Endothelial cell of umbilical vein (primary cell): Measurements from ENCODE around the gene NPAS4. TPM values are rescaled to one million over a fixed set of nuclear protein-coding genes. Genes with fewer than 3 reads are reported as not detected.

ENCODE experiments used
- BruUV-seq: library from RNA; stranded (reverse); fragments of 400-500 nt; replicated peaks from 2 replicates; lab custom pipeline; 2021; lab: Mats Ljungman, UMichigan
- CTCF ChIA-PET: fragments of 300-600, 350-600 bp; sonication (Branson Sonifier 250); formaldehyde crosslinking; loops from one replicate; lab custom pipeline; 2021; ENCODE audit warnings: antibody characterized with exemption, inconsistent platforms; lab: Charles Lee
- POLR2A ChIA-PET: fragments of 300-600, 350-600 bp; sonication (Branson Sonifier 250); formaldehyde crosslinking; loops from one replicate; lab custom pipeline; 2021; ENCODE audit warnings: antibody characterized with exemption, inconsistent platforms; lab: Charles Lee
- DNase-seq: peaks from one replicate; pipeline ENCODE4 v3.0.0-alpha.2; 2011; ENCODE audit warnings: low read depth, low spot score
- FAIRE-seq: peaks from 2 replicates; lab custom pipeline; 2011; peaks lifted over from hg19 to GRCh38; lab: Jason Lieb, UNC
- H2AFZ ChIP-seq: 2 replicates; pipeline ENCODE4 v1.6.0; 2012; ENCODE audit warnings: low read depth, low read length, control low read depth, inconsistent platforms
- H3K27ac ChIP-seq: 2 replicates; pipeline ENCODE4 v1.5.1; 2011; ENCODE audit warnings: low read depth, mild to moderate bottlenecking, control low read depth, low read length, moderate library complexity; ENCODE audit not compliant: insufficient read depth
- H3K27me3 ChIP-seq, 2 experiments: 2 replicates each; pipeline versions ENCODE4 v1.6.0 to v1.6.1; 2011; ENCODE audit warnings: low read length in 2 of 2, mixed read lengths in 1 of 2; ENCODE audit not compliant: control insufficient read depth in 2 of 2, insufficient read depth in 2 of 2
- H3K36me3 ChIP-seq, 2 experiments: 2 replicates in 1 of 2; 3 replicates in 1 of 2; pipeline ENCODE4 v1.5.1; 2011; ENCODE audit warnings: low read length in 2 of 2, mild to moderate bottlenecking in 1 of 2, moderate library complexity in 1 of 2; ENCODE audit not compliant: control insufficient read depth in 2 of 2, insufficient read depth in 2 of 2; ENCODE audit errors: extremely low read depth in 1 of 2
- H3K4me1 ChIP-seq: 3 replicates; pipeline ENCODE4 v1.5.1; 2011; ENCODE audit warnings: mild to moderate bottlenecking, low read length; ENCODE audit not compliant: control insufficient read depth, insufficient read depth; ENCODE audit errors: extremely low read depth
- H3K4me2 ChIP-seq: 2 replicates; pipeline ENCODE4 v1.6.1; 2011; ENCODE audit warnings: low read length, control low read depth, mixed read lengths; ENCODE audit not compliant: insufficient read depth
- H3K4me3 ChIP-seq, 3 experiments: fragments of 200-600 bp in 1 of 3; sonication (generic), shearing (Covaris generic) in 1 of 3; replicated peaks in 1 of 3; 2 replicates each; pipeline ENCODE4 v1.5.1; 2011 to 2016; ENCODE audit warnings: control low read depth in 3 of 3, low read length in 3 of 3, mild to moderate bottlenecking in 2 of 3, inconsistent platforms in 1 of 3, low read depth in 1 of 3, moderate library complexity in 1 of 3; ENCODE audit not compliant: insufficient read depth in 1 of 3
- H3K79me2 ChIP-seq: 2 replicates; pipeline ENCODE4 v1.6.0; 2012; ENCODE audit warnings: low read length, inconsistent platforms; ENCODE audit not compliant: control insufficient read depth, insufficient read depth
- H3K9ac ChIP-seq: replicated peaks from 2 replicates; pipeline ENCODE3; 2011; ENCODE audit warnings: low read length, control low read depth; ENCODE audit not compliant: insufficient read depth; ENCODE audit errors: extremely low read depth
- H3K9me1 ChIP-seq: replicated peaks from 3 replicates; pipeline ENCODE4 v1.6.0; 2011; ENCODE audit warnings: mild to moderate bottlenecking, low read length; ENCODE audit not compliant: control insufficient read depth, insufficient read depth; ENCODE audit errors: extremely low read depth
- H3K9me3 ChIP-seq: replicated peaks from 2 replicates; pipeline ENCODE4 v1.5.1; 2012; ENCODE audit warnings: low read length, inconsistent platforms; ENCODE audit not compliant: control insufficient read depth, insufficient read depth
- H4K20me1 ChIP-seq: replicated peaks from 2 replicates; pipeline ENCODE3; 2011; ENCODE audit warnings: mild to moderate bottlenecking, low read length; ENCODE audit not compliant: control insufficient read depth, insufficient read depth; ENCODE audit errors: extremely low read depth
- EZH2 ChIP-seq: IDR thresholded peaks from 2 replicates; pipeline ENCODE4 v1.6.1; 2012; ENCODE audit warnings: borderline replicate concordance, low read depth, mild to moderate bottlenecking, moderate library complexity, low read length, inconsistent platforms; ENCODE audit not compliant: severe bottlenecking
- FOS ChIP-seq: IDR thresholded peaks from 2 replicates; pipeline ENCODE4 v1.6.1; 2011; ENCODE audit warnings: mild to moderate bottlenecking, low read length, moderate library complexity, borderline replicate concordance; ENCODE audit not compliant: insufficient read depth
- GATA2 ChIP-seq: IDR thresholded peaks from 2 replicates; pipeline ENCODE4 v1.7.0; 2011; ENCODE audit warnings: low read depth, mild to moderate bottlenecking, moderate library complexity, mixed read lengths, low read length; ENCODE audit not compliant: insufficient read length, insufficient read depth
- JUN ChIP-seq: IDR thresholded peaks from 2 replicates; pipeline ENCODE4 v1.6.1; 2011; ENCODE audit warnings: borderline replicate concordance, low read depth; ENCODE audit not compliant: insufficient read length, insufficient read depth
- MAX ChIP-seq: IDR thresholded peaks from 2 replicates; pipeline ENCODE4 v1.6.1; 2011; ENCODE audit not compliant: insufficient read depth, insufficient read length
- MYC ChIP-seq: IDR thresholded peaks from one replicate; pipeline ENCODE4 v1.6.1; 2011; ENCODE audit warnings: mild to moderate bottlenecking, low read depth, low read length
- POLR2A ChIP-seq: IDR thresholded peaks from 2 replicates; pipeline ENCODE4 v1.6.1; 2012; ENCODE audit warnings: low read depth, mild to moderate bottlenecking, control low read depth, low read length
- POLR2AphosphoS5 ChIP-seq: IDR thresholded peaks from 2 replicates; pipeline ENCODE4 v1.6.1; 2012; ENCODE audit warnings: low read depth, mild to moderate bottlenecking, control low read depth, low read length, moderate library complexity; ENCODE audit not compliant: insufficient read depth
- dilution Hi-C: fragments of 300-500 bp; cut with MboI; formaldehyde crosslinking; loops from one replicate; pipeline ENCODE4 v1.15.0; 2019; ENCODE audit warnings: low sequenced_read_pairs; ENCODE audit not compliant: extremely low pct_ligation_motif_present
- intact Hi-C: fragments of 100-400 bp; cut with micrococcal nuclease; formaldehyde crosslinking; loops from one replicate; pipeline ENCODE4 v1.10.0; 2022
- polyA plus RNA-seq, 4 experiments: library from polyadenylated mRNA; depleted of rRNA in 3 of 4; stranded (reverse) in 3 of 4; unstranded in 1 of 4; fragments of >200 nt; gene quantifications; 2 replicates each; pipeline versions ENCODE4 v1.2.1 to v1.2.3, GENCODE V29; 2011 to 2012; ENCODE audit warnings: missing spikeins in 1 of 4
- total RNA-seq: library from RNA; stranded (reverse); gene quantifications from 2 replicates; pipeline ENCODE4 v1.2.3, GENCODE V29; 2021
- TF ChIP-seq, protein P1 (sequence below), 2 donors: IDR thresholded peaks; 1 replicate in 1 of 2; 2 replicates in 1 of 2; pipeline ENCODE4 v1.5.1; 2011; ENCODE audit warnings: low read length in 2 of 2, mild to moderate bottlenecking in 2 of 2, moderate library complexity in 2 of 2, control low read depth in 1 of 2, inconsistent platforms in 1 of 2, low read depth in 1 of 2; ENCODE audit not compliant: insufficient read depth in 1 of 2; ENCODE audit errors: extremely low read depth in 1 of 2

NPAS4 gene
- total and polyA plus RNA-seq, 2 donors (not counting 3 experiments of a cell fraction or from before 2014, with no cell fraction given) = not detected

- no peak for DNase-seq
- ChIA-PET POLR2A (interaction anchor here (0.6 kb wide), 1 partner anchor 504 kb away, joined by 3 read pairs; no protein-coding TSS in a partner anchor), CTCF (interaction anchor here (0.8 to 1.0 kb wide), 2 partner anchors 15 to 26 kb away, joined by 3 to 4 read pairs; partner anchors contain the start of genes DPP3 and MRPL11)
- H3K36me3 ChIP-seq = no peaks in the 10 kb centered on the region
- no peak overlapping the region for H3K4me3 ChIP-seq
- no peaks in the 10 kb centered on the region for H3K9me3 ChIP-seq
- TF ChIP-seq, protein P1, sequence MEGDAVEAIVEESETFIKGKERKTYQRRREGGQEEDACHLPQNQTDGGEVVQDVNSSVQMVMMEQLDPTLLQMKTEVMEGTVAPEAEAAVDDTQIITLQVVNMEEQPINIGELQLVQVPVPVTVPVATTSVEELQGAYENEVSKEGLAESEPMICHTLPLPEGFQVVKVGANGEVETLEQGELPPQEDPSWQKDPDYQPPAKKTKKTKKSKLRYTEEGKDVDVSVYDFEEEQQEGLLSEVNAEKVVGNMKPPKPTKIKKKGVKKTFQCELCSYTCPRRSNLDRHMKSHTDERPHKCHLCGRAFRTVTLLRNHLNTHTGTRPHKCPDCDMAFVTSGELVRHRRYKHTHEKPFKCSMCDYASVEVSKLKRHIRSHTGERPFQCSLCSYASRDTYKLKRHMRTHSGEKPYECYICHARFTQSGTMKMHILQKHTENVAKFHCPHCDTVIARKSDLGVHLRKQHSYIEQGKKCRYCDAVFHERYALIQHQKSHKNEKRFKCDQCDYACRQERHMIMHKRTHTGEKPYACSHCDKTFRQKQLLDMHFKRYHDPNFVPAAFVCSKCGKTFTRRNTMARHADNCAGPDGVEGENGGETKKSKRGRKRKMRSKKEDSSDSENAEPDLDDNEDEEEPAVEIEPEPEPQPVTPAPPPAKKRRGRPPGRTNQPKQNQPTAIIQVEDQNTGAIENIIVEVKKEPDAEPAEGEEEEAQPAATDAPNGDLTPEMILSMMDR (IDR thresholded peaks at IDR 0.05; ENCODE audit: extremely low read depth in 1 of 2, insufficient read depth in 1 of 2, low read depth in 1 of 2, low read length in 2 of 2) = no peak
- no peak for TF ChIP-seq MYC
- no peak for TF ChIP-seq FOS
- TF ChIP-seq MAX = no peak
- no peak for TF ChIP-seq POLR2A
- TF ChIP-seq EZH2 = no peak
- TF ChIP-seq GATA2 = no peak
- TF ChIP-seq JUN = no peak
- TF ChIP-seq POLR2AphosphoS5 = no peak
- H4K20me1 ChIP-seq = no peaks in the 10 kb centered on the region
- no peaks in the 10 kb centered on the region for H3K9me1 ChIP-seq
- H3K27me3 ChIP-seq = peaks cover 0 to 2% of the 10 kb centered on the region in 2 experiments
- FAIRE-seq = no peak
- no peak overlapping the region for H3K27ac ChIP-seq
- H3K9ac ChIP-seq = no peak overlapping the region
- H3K4me1 ChIP-seq = peaks cover 10% of the 10 kb centered on the region
- H2AFZ ChIP-seq = no peak overlapping the region
- dilution Hi-C loops (no loop called here), intact Hi-C loops (no loop called here)
- H3K4me2 ChIP-seq = no peak overlapping the region
- BruUV-seq = no TSS peak
- H3K79me2 ChIP-seq = no peaks in the 10 kb centered on the region
Observed at GRCh38 chr11:66464916-66465315, 44.1 kb downstream of the NPAS4 start.
